Loucy (cell line): Measurements from ENCODE around the gene DROSHA.

Experiments used
- H2AFZ ChIP-seq: fragments of 200-600 bp; sonication (generic); 2 replicates; pipeline ENCODE4 v1.6.0; 2016; ENCODE audit warnings: antibody characterized with exemption, mild to moderate bottlenecking, low read length, moderate library complexity
- H3F3A ChIP-seq: fragments of 200-600 bp; 2 replicates; pipeline ENCODE4 v1.6.0; 2016; ENCODE audit warnings: antibody characterized with exemption, low read depth, mild to moderate bottlenecking
- H3K27me3 ChIP-seq: fragments of 200-600 bp; sonication (generic); 2 replicates; pipeline ENCODE4 v1.6.1; 2014; ENCODE audit warnings: low read length, mild to moderate bottlenecking; ENCODE audit not compliant: insufficient read depth, poor library complexity, severe bottlenecking
- H3K36me3 ChIP-seq: fragments of 200-600 bp; sonication (generic); 2 replicates; pipeline ENCODE4 v1.6.1; 2016; ENCODE audit warnings: low read length; ENCODE audit not compliant: insufficient read depth
- H3K4me1 ChIP-seq: fragments of 200-600 bp; sonication (generic); 2 replicates; pipeline ENCODE4 v1.5.1; 2014; ENCODE audit warnings: low read length, mild to moderate bottlenecking; ENCODE audit not compliant: insufficient read depth, poor library complexity, severe bottlenecking
- H3K4me2 ChIP-seq: fragments of 200-600 bp; sonication (generic); 2 replicates; pipeline ENCODE4 v1.6.0; 2014; ENCODE audit warnings: antibody characterized with exemption, low read length, low read depth, mild to moderate bottlenecking; ENCODE audit not compliant: poor library complexity, severe bottlenecking
- H3K4me3 ChIP-seq: fragments of 200-600 bp; sonication (generic); 2 replicates; pipeline ENCODE4 v1.5.1; 2014; ENCODE audit warnings: low read length, mild to moderate bottlenecking, mixed read lengths; ENCODE audit not compliant: poor library complexity, severe bottlenecking
- H3K79me2 ChIP-seq: fragments of 200-600 bp; sonication (generic); 2 replicates; pipeline ENCODE4 v1.6.1; 2014; ENCODE audit warnings: low read length; ENCODE audit not compliant: insufficient read depth
- H3K9ac ChIP-seq: fragments of 200-600 bp; sonication (generic); 2 replicates; pipeline ENCODE4 v1.6.0; 2014; ENCODE audit warnings: mild to moderate bottlenecking, low read depth, low read length, moderate library complexity; ENCODE audit not compliant: poor library complexity, severe bottlenecking
- H3K9me2 ChIP-seq: fragments of 200-600 bp; sonication (generic); replicated peaks from 2 replicates; pipeline ENCODE4 v1.6.1; 2016; ENCODE audit warnings: low read depth, low read length, mixed read lengths
- H3K9me3 ChIP-seq: fragments of 200-600 bp; sonication (generic); 2 replicates; pipeline ENCODE4 v1.6.1; 2014; ENCODE audit warnings: mild to moderate bottlenecking, antibody characterized with exemption, low read length, low read depth; ENCODE audit not compliant: insufficient read depth
- H4K20me1 ChIP-seq: fragments of 200-600 bp; sonication (generic); 2 replicates; pipeline ENCODE4 v1.6.0; 2014; ENCODE audit warnings: antibody characterized with exemption, low read length, mild to moderate bottlenecking; ENCODE audit not compliant: insufficient read depth, poor library complexity, severe bottlenecking
- EZH2phosphoT487 ChIP-seq: fragments of 200-600 bp; IDR thresholded peaks from 2 replicates; pipeline ENCODE4 v1.6.1; 2018; ENCODE audit warnings: antibody characterized with exemption, mild to moderate bottlenecking, moderate library complexity, borderline replicate concordance
- TF ChIP-seq, protein P1 (sequence below): fragments of 200-600 bp; sonication (generic); conservative IDR thresholded peaks from 2 replicates; pipeline ENCODE4 v1.5.1; 2014; ENCODE audit warnings: mild to moderate bottlenecking, antibody characterized with exemption, low read length

Gene DROSHA

DNA sequence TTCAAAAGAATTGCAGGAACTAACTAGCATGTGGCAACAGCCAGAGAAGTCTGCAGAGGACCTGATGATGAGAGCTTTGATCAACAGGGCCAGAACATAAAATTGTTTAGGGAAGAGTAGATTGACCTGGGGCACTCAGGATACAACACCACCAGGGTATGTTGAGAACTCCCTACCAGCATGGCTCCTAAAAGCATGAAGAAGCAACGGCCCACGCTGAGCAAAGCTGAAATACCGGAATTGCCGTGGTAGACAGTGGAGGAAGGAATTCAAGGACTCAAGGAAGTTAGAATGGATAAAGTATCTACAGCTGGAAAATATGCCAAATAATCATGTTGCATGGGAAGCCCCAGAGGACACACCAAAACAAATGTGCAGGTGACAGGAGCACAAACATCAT, 31.6 kb downstream of the DROSHA start:
- TF ChIP-seq, protein P1, sequence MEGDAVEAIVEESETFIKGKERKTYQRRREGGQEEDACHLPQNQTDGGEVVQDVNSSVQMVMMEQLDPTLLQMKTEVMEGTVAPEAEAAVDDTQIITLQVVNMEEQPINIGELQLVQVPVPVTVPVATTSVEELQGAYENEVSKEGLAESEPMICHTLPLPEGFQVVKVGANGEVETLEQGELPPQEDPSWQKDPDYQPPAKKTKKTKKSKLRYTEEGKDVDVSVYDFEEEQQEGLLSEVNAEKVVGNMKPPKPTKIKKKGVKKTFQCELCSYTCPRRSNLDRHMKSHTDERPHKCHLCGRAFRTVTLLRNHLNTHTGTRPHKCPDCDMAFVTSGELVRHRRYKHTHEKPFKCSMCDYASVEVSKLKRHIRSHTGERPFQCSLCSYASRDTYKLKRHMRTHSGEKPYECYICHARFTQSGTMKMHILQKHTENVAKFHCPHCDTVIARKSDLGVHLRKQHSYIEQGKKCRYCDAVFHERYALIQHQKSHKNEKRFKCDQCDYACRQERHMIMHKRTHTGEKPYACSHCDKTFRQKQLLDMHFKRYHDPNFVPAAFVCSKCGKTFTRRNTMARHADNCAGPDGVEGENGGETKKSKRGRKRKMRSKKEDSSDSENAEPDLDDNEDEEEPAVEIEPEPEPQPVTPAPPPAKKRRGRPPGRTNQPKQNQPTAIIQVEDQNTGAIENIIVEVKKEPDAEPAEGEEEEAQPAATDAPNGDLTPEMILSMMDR, result no peak
- no peak for TF ChIP-seq EZH2phosphoT487
- Histone ChIP-seq H3K4me3 (no peak overlapping the region), H3K4me1 (no peaks in the 10 kb centered on the region), H3K79me2 (no peaks in the 10 kb centered on the region), H3K9ac (no peak overlapping the region), H3K36me3 (peaks cover 99% of the 10 kb centered on the region; the same call in 1 of the 2 replicates), H3K4me2 (no peak overlapping the region), H3K9me3 (no peaks in the 10 kb centered on the region), H3K9me2 (no peaks in the 10 kb centered on the region), H2AFZ (no peak overlapping the region), H3F3A (no peaks in the 10 kb centered on the region), H3K27me3 (no peaks in the 10 kb centered on the region), H4K20me1 (no peaks in the 10 kb centered on the region)

DNA sequence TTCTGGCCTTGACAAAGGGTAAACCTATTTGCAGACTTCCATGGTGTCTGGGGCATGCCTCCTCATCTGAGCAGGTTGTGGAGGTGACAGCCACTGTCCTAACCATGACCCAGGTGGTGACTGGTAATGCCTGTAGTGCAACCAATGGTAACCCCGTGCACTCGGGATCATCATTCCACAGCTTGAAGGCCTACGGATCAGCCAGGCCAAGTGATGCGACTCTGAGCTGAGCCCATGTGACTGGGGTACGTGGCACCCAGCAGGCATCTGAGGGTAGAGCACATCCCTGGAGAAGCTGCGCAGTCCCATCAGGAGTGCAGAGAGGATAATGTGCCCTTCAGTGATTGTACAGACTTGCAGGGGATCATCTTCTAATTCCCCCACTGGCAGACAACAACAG, 35.0 kb downstream of the DROSHA start:
- Histone ChIP-seq H3K4me3 (no peak overlapping the region), H3K4me1 (no peaks in the 10 kb centered on the region), H3K36me3 (peaks cover 97% of the 10 kb centered on the region), H3F3A (no peaks in the 10 kb centered on the region), H3K9me2 (no peaks in the 10 kb centered on the region), H2AFZ (no peak overlapping the region), H3K27me3 (no peaks in the 10 kb centered on the region), H3K9me3 (no peaks in the 10 kb centered on the region), H3K4me2 (no peak overlapping the region), H3K9ac (no peak overlapping the region), H3K79me2 (no peaks in the 10 kb centered on the region), H4K20me1 (no peaks in the 10 kb centered on the region)
- TF ChIP-seq, protein P1, result no peak
- no peak for TF ChIP-seq EZH2phosphoT487

DNA sequence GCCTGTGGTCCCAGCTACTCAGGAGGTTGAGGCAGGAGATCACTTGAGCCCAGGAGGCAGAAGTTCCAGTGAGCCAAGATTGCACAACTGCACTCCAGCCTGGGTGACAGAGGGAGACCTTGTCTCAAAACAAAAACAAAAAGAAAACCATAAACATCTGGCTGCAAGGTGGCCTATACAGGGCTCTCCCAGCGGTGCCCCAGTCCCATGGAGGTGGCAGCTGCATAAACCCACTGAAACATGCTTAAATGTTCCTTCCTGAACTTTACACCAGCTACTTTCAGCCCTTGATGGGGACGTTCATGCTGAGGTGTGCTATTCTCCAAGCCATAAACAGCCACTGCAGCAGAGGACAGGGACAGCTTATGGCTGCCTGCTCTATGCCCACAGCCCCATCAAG, 35.6 kb downstream of the DROSHA start:
- Histone ChIP-seq H3K9me2 (no peaks in the 10 kb centered on the region), H3K79me2 (no peaks in the 10 kb centered on the region), H3K27me3 (no peaks in the 10 kb centered on the region), H3K4me3 (no peak overlapping the region), H2AFZ (no peak overlapping the region), H3K4me2 (no peak overlapping the region), H3K9ac (no peak overlapping the region), H3F3A (no peaks in the 10 kb centered on the region), H4K20me1 (no peaks in the 10 kb centered on the region), H3K4me1 (no peaks in the 10 kb centered on the region), H3K36me3 (peaks cover 93% of the 10 kb centered on the region), H3K9me3 (no peaks in the 10 kb centered on the region)
- TF ChIP-seq EZH2phosphoT487, result no peak
- TF ChIP-seq, protein P1, result no peak
